A673 (cell line): ENCODE measurements around the gene MNS1.

Experiments
- CTCF ChIP-seq: fragments of 300-800, 200-600 bp; sonication (generic); conservative IDR thresholded peaks from 2 replicates; pipeline ENCODE4 v1.5.1; 2017; ENCODE audit warnings: low read depth, mild to moderate bottlenecking, antibody characterized with exemption, low read length, moderate library complexity, mixed read lengths
- EZH2 ChIP-seq: fragments of 200-600 bp; sonication (generic); IDR thresholded peaks from 2 replicates; pipeline ENCODE4 v1.6.1; 2017; ENCODE audit warnings: borderline replicate concordance, low read depth, mild to moderate bottlenecking, mixed read lengths, antibody characterized with exemption, low read length; ENCODE audit not compliant: poor library complexity, severe bottlenecking

DNA sequence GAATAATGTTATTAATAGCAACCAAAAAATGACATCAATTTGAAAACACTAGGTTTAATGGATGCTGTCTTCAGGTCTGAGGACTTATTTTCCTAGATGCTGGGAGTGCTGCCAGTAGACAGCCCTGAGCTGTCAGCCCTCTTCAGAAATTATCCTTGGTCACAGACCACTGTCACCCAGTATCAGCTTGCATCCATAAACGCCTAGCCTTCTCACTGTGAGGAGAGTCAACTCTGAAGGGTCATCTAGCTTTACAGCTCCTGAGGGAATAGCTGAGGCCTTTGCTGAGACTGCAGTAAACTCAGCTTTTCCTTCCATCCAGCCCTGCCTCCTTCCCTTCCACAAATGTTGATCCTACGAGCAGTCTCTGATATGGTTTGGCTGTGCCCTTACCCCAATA is 19.4 kb upstream of the MNS1 start:
- TF ChIP-seq CTCF: no peak
- TF ChIP-seq EZH2: no peak
